Right renal pelvis (tissue), 4 donors: Measurements from ENCODE around the gene AEBP1. TPM values are rescaled to one million over a fixed set of nuclear protein-coding genes. Genes with fewer than 3 reads are reported as not detected.

Source experiments
- DNase-seq, 4 donors: peaks; one replicate each; pipeline ENCODE4 v3.0.0-alpha.2; 2013; ENCODE audit warnings: low read depth in 4 of 4, low spot score in 3 of 4, missing footprints in 1 of 4
- polyA plus RNA-seq, 4 donors: library from polyadenylated mRNA; unstranded; fragments of 120-200 nt; gene quantifications; one replicate each; pipeline ENCODE4 v1.2.1, GENCODE V29; 2013; ENCODE audit not compliant: insufficient read length in 4 of 4

Gene AEBP1
- polyA plus RNA-seq, 4 donors = 55.4 to 75.0 (median 67.7) TPM

DNA sequence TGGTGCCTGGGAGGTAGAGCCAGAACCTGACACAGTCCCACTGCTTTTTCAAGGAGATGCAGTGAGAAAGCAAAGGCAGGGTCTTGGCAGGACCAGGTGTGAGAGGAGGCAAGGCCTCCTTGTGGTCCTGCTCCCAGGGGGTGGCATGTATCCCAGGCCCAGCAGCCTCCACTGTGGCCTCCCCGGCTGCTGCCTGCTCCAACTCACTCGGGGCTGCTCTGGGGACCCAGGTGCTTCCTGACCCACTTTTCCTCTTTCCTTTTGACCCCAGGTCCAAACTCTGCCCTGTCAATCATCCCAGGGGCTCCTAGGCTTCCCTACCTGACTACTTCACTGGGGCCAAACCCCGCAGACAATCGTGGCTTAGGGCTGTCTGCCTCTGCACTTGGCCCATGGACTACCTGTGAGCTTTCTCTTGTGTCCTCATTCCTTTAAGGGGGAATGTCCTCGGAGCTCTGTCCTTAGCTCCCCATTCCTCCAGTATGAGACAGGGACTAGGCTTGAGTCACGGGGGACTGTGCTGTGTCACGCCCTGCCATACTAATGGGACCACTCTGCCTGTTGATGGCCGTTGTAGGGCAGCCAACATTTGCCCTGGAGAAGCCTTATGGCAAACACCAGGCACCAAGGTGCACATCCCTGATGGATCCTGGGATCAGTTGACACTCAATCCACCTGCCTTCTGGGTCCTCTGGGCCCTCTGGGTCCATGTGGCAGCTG is 1.1 kb upstream of the AEBP1 start:
- DNase-seq = no peak

DNA sequence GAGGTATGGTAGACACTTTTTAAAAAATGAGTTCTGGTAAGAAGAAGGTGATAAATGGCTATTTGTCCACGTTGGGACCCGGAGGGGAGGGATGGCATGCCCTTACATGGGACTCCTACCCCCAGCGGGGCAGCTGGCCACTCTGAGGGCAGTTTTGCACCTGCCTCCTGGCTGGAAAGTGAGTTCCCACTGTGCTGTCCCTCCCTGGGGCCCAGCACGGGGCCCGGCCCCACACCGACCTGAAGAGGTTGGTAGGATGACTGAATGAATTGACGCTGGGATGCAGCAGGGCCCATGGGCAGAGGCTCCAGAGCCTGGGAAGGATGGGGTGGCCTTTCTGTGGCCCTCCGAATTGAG is 601 bp upstream of the AEBP1 start:
- DNase-seq = no peak

DNA sequence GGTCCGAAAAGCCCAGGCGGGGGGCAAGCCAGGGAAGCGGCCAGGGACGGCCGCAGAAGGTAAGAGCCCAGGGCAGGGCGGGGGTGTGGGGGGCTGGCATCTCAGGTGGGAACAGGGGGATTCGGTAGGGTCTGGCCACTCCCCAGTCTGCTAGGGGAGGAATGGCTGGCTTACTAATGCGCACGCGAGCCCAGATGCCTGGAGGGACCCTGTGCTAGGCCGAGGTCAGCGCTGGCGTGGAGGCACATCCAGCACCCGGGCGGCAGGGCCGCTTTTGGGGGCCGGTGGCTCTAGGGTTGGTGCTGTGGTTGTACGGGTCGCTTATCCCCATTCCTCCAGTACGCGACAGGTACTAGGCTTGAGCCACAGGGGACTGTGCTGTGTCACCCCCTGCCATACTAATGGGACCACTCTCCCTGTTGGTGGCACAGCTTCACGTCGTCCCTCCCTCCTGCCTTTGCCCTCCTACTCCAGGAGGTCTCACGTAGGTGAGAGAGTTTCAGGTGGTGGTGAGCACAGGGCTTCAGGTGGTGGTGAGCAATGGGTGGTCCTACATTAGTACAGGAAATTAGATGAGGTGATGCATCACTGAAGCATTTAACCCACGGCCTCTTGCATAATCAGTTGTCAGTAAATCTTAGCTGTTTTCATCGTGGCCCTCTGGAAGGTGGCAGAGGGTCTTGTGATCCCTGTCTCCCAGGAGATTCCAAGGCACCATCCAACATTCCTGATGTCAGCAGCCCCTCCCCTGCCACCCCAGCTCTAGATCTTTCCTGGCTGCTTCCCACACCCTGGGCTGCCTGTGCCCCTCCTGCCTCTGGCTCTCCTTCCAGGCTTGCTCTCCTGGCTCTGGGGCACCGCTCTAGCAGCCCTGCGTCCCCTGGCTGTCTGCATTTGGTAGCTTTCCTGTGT is 971 bp downstream of the AEBP1 start:
- no peak for DNase-seq

DNA sequence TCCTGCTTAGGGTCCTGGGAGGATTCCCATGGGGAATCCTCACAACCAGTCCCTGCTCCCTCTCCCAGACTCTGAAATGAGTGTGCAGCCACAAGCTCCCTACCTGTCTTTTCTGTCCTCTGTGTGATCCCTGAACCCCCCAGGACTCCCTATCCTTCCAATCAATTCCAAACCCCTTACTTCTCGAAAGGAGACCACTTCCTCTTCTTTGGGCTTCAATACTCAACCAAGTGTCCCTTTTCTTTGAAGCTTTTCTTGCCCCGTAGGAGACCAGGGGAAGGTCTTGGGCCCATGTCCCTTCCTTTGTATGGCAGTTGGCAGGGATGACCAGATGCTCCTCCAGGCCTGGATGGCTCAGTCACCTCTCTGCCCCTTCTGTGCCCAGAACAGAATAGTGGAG is 1.7 kb downstream of the AEBP1 start:
- no peak for DNase-seq

DNA sequence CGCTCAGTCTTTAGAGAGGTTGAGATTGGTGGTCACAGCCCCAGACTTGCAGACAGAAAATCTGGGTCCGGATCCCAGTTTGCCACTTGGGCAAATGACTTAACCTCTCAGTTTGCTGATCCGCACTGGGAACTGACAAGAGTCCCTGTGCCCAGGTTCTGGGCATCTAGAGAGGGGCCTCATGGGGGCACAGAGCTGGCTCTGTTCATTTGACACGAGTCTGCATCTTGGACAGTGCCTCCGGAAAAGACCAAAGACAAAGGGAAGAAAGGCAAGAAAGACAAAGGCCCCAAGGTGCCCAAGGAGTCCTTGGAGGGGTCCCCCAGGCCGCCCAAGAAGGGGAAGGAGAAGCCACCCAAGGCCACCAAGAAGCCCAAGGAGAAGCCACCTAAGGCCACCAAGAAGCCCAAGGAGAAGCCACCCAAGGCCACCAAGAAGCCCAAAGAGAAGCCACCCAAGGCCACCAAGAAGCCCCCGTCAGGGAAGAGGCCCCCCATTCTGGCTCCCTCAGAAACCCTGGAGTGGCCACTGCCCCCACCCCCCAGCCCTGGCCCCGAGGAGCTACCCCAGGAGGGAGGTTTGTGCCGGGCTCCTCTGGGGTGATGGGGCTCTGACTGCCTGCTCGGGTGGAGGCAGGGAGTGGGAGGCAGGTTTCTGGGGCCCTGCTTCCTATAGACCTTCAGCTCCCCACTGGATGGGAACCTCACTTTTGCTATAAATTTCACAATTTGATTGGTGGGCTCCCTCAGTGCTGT is 2.3 kb downstream of the AEBP1 start:
- no peak for DNase-seq

DNA sequence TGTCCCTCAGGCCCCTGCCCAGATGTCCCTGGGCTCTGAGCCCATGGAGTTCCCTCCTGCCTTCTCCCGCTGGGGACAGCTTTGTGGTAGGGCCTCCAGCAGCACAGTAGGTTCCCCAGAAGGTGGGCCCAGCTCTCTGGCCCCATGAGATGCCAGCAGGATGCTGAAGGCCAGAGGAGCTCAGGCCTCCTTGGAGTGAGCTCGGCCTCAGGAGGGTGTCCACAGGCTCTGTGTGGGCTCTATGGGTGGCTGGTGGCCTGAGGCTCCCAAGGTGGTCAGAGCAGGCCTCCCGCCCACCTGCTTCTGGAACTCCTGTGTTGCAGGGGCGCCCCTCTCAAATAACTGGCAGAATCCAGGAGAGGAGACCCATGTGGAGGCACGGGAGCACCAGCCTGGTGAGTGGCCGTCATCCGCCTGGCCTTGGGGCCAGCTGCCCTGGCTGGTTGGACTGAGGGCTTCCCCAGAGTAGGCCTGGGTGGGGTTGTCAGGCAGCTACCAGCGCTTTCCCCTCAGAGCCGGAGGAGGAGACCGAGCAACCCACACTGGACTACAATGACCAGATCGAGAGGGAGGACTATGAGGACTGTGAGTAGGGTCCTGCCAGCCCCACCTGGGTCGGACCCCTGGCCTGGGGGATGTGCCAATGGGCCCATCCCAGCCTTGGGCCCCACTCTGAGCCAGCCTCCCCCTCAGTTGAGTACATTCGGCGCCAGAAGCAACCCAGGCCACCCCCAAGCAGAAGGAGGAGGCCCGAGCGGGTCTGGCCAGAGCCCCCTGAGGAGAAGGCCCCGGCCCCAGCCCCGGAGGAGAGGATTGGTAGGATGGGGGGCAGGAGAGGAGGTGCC is 3.2 kb downstream of the AEBP1 start:
- no peak for DNase-seq

DNA sequence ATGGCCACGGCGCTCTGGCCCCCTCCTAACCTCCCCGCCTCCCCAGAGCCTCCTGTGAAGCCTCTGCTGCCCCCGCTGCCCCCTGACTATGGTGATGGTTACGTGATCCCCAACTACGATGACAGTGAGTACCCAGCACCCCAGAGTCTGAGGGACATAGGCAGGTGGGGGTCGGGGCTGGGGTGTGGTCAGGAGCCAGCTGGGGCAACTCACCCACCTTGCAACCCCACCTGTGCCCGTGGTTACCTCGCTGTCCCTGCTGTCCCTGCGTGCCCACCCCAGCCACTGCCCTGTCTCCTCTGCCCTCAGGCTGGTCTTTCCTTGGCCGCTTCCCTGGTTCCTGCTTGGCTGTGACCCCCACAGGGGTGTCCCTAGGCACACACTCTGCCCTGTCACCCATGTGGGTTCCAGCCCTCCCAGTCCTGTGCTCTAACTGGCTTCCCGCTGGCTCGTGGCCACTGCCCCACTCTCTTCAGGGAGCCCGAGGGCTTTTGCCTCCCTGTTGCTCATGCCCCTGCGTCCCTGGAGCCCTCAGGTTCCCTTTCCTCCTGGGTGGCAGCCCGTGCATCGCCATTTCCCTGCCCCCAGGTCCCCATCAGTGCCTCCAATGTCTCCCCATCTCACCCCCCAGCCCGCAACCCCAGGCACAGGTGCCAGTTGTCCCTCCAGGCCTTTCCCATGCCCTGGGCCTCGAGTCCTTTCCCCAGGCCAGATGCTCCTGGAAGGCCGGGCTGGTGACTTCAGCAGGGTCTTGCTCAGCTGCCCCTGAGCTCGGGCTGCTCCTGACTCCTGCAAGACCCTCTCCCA is 4.0 kb downstream of the AEBP1 start:
- no peak for DNase-seq

DNA sequence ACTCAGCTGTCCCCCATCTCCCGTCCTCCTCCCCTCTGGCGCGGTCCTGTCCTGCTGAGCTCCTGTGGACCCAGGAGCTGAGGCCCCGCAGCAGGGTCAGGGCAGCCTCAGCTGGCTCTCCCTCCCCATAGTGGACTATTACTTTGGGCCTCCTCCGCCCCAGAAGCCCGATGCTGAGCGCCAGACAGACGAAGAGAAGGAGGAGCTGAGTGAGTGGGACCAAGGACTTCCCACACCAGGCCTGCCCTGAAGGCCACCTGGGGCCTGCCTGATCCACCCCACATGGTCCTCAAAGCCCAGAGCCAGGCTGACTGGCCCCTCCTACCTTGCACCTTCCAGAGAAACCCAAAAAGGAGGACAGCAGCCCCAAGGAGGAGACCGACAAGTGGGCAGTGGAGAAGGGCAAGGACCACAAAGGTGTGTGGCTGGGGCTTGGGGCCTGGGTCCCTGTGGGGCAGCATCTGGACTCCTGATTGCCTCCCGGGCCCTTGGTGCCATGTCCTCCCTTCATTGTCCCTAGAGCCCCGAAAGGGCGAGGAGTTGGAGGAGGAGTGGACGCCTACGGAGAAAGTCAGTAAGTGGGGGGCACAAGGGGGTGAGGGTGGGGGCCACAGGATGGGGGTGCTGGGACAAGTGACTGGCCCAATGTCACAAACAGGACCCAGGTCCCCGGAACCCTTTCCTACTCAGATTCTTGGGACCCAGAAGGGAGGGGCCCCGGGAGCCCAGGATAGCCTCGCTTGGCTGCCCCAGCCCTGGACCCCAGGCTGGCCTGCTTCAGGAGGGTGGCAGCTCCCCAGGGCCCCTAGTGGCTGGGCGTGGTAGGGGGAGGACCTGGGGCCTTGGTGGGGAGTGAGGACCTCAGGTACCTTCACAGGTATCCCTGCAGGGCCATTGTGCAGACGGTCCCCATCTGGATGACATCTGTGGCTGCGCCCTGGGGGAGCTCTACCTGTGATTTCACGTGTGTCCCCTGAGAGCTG is 4.9 kb downstream of the AEBP1 start:
- no peak for DNase-seq

DNA sequence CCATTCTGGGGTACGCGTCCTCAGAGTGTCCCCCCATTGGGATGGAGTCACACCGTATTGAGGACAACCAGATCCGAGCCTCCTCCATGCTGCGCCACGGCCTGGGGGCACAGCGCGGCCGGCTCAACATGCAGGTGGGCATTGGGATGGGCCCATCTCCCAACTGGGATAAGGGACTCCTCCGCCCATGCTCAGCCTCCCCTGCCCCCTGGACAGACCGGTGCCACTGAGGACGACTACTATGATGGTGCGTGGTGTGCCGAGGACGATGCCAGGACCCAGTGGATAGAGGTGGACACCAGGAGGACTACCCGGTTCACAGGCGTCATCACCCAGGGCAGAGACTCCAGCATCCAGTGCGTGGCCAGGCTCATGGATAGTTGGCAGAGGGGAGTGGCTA is 5.8 kb downstream of the AEBP1 start:
- DNase-seq = no peak

DNA sequence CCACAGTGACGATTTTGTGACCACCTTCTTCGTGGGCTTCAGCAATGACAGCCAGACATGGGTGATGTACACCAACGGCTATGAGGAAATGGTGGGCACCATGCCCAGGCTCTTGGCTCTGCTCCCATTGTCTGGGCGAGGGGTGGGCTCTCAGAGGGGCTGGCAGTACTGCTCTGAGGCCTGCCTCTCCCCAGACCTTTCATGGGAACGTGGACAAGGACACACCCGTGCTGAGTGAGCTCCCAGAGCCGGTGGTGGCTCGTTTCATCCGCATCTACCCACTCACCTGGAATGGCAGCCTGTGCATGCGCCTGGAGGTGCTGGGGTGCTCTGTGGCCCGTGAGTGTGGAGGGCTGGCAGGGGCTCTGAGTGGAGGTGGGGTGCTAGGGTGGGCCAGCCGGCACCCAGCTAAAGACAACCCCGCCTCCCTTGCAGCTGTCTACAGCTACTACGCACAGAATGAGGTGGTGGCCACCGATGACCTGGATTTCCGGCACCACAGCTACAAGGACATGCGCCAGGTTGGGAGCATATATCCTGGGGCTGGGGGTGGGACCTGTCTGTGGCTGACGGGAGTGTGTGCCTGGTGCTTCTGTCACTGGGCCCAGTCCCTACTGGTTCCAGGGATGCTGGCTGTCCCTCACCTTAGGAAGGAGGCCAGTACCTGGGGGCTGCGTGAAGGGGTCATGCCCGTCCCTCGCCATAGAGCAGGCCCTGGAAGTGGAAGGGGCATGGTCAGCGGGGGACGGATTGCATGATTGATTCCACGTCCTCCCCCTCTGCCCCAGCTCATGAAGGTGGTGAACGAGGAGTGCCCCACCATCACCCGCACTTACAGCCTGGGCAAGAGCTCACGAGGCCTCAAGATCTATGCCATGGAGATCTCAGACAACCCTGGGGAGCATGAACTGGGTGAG is 6.8 kb downstream of the AEBP1 start:
- DNase-seq = no peak

DNA sequence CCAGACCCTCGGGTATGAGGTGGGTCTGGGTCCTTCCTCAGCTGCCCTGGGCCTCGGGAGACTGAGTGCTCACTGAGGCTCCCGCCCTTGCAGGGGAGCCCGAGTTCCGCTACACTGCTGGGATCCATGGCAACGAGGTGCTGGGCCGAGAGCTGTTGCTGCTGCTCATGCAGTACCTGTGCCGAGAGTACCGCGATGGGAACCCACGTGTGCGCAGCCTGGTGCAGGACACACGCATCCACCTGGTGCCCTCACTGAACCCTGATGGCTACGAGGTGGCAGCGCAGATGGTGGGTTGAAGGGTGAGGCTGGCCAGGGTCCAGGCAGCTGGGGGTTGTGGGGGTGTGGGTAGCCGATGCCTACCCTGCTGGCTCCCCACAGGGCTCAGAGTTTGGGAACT is 7.6 kb downstream of the AEBP1 start:
- DNase-seq = no peak

DNA sequence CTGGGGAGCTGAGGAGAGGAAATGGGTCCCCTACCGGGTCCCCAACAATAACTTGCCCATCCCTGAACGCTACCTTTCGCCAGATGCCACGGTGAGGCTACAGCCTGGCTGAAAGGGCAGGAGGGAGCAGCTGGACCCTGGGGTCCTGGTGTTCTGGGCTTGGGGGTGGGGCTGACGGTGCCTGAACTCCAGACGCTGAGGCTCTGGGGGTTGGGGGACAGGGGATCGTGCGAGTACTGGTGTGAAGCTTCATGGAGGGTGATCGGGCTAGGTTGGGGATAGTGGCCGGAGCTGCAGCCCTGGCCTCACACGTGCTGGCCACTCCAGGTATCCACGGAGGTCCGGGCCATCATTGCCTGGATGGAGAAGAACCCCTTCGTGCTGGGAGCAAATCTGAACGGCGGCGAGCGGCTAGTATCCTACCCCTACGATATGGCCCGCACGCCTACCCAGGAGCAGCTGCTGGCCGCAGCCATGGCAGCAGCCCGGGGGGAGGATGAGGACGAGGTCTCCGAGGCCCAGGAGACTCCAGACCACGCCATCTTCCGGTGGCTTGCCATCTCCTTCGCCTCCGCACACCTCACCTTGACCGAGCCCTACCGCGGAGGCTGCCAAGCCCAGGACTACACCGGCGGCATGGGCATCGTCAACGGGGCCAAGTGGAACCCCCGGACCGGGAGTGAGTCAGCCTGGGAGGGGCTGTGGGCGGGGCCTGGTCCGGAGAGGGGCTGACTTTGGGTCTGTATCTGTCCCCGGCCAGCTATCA is 8.3 kb downstream of the AEBP1 start:
- DNase-seq = no peak

DNA sequence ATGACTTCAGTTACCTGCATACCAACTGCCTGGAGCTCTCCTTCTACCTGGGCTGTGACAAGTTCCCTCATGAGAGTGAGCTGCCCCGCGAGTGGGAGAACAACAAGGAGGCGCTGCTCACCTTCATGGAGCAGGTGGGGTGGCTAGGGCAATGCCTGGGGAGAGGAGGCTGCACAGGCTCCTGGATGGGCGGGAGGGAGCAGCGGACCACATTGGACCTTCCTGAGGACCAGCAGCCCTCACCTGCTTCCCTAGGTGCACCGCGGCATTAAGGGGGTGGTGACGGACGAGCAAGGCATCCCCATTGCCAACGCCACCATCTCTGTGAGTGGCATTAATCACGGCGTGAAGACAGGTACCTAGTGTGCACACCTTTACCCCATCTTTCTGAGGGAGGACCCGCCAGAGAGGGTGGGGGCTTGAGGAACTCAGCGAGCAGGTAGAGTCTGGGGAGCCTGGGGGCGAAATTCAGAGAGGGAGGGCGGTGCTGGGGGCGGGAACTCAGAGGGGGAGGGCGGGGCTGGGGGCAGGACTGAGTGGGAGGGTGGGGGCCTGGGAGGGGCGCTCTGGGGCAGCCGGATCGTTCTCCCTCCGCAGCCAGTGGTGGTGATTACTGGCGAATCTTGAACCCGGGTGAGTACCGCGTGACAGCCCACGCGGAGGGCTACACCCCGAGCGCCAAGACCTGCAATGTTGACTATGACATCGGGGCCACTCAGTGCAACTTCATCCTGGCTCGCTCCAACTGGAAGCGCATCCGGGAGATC is 9.0 kb downstream of the AEBP1 start:
- DNase-seq = no peak

DNA sequence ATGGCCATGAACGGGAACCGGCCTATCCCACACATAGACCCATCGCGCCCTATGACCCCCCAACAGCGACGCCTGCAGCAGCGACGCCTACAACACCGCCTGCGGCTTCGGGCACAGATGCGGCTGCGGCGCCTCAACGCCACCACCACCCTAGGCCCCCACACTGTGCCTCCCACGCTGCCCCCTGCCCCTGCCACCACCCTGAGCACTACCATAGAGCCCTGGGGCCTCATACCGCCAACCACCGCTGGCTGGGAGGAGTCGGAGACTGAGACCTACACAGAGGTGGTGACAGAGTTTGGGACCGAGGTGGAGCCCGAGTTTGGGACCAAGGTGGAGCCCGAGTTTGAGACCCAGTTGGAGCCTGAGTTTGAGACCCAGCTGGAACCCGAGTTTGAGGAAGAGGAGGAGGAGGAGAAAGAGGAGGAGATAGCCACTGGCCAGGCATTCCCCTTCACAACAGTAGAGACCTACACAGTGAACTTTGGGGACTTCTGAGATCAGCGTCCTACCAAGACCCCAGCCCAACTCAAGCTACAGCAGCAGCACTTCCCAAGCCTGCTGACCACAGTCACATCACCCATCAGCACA is 9.7 kb downstream of the AEBP1 start:
- no peak for DNase-seq

DNA sequence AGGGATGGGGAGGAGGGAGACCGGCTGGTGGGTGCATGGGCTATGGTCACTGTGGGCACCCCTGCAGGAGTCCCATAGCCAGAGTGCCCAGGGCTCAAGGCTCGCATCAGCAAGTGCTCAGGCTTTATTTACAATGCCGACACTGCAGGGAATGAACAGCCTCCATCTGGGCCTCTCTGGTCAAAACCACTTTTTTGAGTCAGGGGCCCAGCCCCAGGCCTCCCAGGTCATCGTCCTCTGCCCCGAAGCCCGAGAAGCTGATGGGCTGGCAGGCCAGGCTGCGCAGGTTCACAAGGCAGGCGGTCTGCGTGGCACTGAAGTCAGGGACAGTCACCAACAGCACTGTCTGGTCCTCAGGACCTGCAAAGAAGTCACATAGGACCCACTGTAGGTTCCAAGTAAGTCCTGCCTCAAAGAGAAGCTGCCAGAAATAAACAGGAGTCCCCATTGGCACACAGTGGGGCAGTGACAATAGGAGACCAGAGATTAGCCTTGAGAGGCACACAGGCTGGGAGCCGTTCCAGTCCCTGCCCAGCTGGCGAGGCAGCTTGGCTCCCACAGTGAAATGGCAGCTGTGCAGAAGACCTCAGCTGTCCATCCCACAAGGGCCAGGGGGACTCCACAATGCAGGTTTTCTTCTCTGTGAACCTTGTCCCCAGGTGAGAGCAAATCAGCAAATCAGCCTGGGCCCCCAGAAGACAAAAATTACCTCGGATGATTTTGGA is 10.6 kb downstream of the AEBP1 start:
- DNase-seq = no peak
